ENCODE data around the gene CRYL1.

DNA sequence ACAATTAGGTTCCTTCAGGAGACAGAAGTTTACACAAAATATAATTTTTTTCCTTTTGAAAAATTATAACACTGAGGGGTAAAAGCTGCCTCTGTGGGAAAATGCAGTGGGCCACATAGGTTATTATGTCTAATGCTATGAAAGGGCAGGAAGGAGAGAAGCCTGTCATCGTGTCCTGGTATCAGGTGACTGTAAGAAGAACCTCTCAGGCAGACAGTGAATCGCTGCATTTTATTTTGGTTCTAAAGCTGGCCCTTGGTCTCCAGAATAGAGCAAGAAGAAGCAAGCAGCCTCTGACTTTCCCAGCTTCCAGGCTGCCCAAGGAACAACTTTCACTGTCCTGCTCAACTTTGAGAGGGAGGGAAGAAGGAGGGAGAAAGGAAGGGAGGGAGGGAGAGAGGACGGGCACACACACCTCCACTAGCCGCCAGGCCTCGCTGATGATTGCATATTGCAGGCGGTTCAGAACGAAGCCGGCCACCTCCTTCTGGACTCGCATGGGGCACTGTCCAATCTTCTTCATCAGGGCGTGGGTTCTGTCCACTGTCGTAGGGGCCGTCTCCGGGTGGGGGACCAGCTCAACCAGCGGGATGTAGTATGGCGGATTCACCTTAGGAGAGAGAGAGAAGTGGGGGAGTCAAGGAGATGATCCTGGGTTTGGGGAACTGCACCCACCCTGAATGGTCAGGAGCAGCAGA lies 93.8 kb downstream of the CRYL1 start:
- TF ChIP-seq, protein P1, sequence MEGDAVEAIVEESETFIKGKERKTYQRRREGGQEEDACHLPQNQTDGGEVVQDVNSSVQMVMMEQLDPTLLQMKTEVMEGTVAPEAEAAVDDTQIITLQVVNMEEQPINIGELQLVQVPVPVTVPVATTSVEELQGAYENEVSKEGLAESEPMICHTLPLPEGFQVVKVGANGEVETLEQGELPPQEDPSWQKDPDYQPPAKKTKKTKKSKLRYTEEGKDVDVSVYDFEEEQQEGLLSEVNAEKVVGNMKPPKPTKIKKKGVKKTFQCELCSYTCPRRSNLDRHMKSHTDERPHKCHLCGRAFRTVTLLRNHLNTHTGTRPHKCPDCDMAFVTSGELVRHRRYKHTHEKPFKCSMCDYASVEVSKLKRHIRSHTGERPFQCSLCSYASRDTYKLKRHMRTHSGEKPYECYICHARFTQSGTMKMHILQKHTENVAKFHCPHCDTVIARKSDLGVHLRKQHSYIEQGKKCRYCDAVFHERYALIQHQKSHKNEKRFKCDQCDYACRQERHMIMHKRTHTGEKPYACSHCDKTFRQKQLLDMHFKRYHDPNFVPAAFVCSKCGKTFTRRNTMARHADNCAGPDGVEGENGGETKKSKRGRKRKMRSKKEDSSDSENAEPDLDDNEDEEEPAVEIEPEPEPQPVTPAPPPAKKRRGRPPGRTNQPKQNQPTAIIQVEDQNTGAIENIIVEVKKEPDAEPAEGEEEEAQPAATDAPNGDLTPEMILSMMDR (IDR thresholded peaks at IDR 0.05) = no peak
- TF ChIP-seq POLR2AphosphoS5 (IDR thresholded peaks at IDR 0.05) = no peak

Measured in sigmoid colon (tissue), 4 donors.